Measurements from ENCODE around the gene ANKRD53.

The ANKRD53 gene

GRCh38 chr2:70946832-70947442 is 31.5 kb upstream of the ANKRD53 start:
- Histone ChIP-seq H3K9me3 (ENCODE audit: control insufficient read depth, low read length) (no peaks in the 10 kb centered on the region), H3K27me3 (ENCODE audit: control insufficient read depth, insufficient read depth, low read length, poor library complexity, severe bottlenecking) (peaks cover 50% of the 10 kb centered on the region), H3K4me3 (ENCODE audit: insufficient read depth, low read depth, low read length) (no peak overlapping the region), H3K4me1 (ENCODE audit: control insufficient read depth, insufficient read depth, low read length) (peaks cover 28% of the 10 kb centered on the region), H3K36me3 (ENCODE audit: control insufficient read depth, insufficient read depth, low read length) (no peaks in the 10 kb centered on the region), H3K27ac (ENCODE audit: insufficient read depth, low read depth, low read length, poor library complexity, severe bottlenecking) (no peak overlapping the region)
- WGBS, 2 experiments: 20% methylated on average over 8 of the region's 8 CpGs

GRCh38 chr2:70947556-70948184 is 30.8 kb upstream of the ANKRD53 start:
- 34 to 36% methylated on average over 11 of the region's 11 CpGs for WGBS, 2 experiments
- Histone ChIP-seq H3K4me1 (ENCODE audit: control insufficient read depth, insufficient read depth, low read length) (peaks cover 21% of the 10 kb centered on the region), H3K27ac (ENCODE audit: insufficient read depth, low read depth, low read length, poor library complexity, severe bottlenecking) (no peak overlapping the region), H3K27me3 (ENCODE audit: control insufficient read depth, insufficient read depth, low read length, poor library complexity, severe bottlenecking) (peaks cover 55% of the 10 kb centered on the region), H3K9me3 (ENCODE audit: control insufficient read depth, low read length) (no peaks in the 10 kb centered on the region), H3K36me3 (ENCODE audit: control insufficient read depth, insufficient read depth, low read length) (no peaks in the 10 kb centered on the region), H3K4me3 (ENCODE audit: insufficient read depth, low read depth, low read length) (no peak overlapping the region)

- no peak overlapping the region for H3K27ac ChIP-seq (ENCODE audit: insufficient read depth, low read depth, low read length, poor library complexity, severe bottlenecking)
- 14 to 15% methylated on average over 26 to 27 of the region's 27 CpGs for WGBS, 2 experiments
- no peaks in the 10 kb centered on the region for H3K9me3 ChIP-seq (ENCODE audit: control insufficient read depth, low read length)
- H3K36me3 ChIP-seq (ENCODE audit: control insufficient read depth, insufficient read depth, low read length): no peaks in the 10 kb centered on the region
- H3K4me3 ChIP-seq (ENCODE audit: insufficient read depth, low read depth, low read length): no peak overlapping the region
- H3K27me3 ChIP-seq (ENCODE audit: control insufficient read depth, insufficient read depth, low read length, poor library complexity, severe bottlenecking): peaks cover 62% of the 10 kb centered on the region
- H3K4me1 ChIP-seq (ENCODE audit: control insufficient read depth, insufficient read depth, low read length): peaks cover 13% of the 10 kb centered on the region
These were observed 30.0 kb upstream of the ANKRD53 start for GRCh38 chr2:70948337-70949003.

- no peak overlapping the region for H3K4me3 ChIP-seq (ENCODE audit: insufficient read depth, low read depth, low read length)
- no peaks in the 10 kb centered on the region for H3K36me3 ChIP-seq (ENCODE audit: control insufficient read depth, insufficient read depth, low read length)
- H3K27me3 ChIP-seq (ENCODE audit: control insufficient read depth, insufficient read depth, low read length, poor library complexity, severe bottlenecking): peaks cover 68% of the 10 kb centered on the region
- H3K9me3 ChIP-seq (ENCODE audit: control insufficient read depth, low read length): no peaks in the 10 kb centered on the region
- WGBS, 2 experiments: 82 to 85% methylated on average over 11 of the region's 11 CpGs
- peaks cover 7% of the 10 kb centered on the region for H3K4me1 ChIP-seq (ENCODE audit: control insufficient read depth, insufficient read depth, low read length)
- H3K27ac ChIP-seq (ENCODE audit: insufficient read depth, low read depth, low read length, poor library complexity, severe bottlenecking): no peak overlapping the region
These were observed 29.3 kb upstream of the ANKRD53 start for GRCh38 chr2:70949086-70949485.

- Histone ChIP-seq H3K4me3 (ENCODE audit: insufficient read depth, low read depth, low read length) (no peak overlapping the region), H3K9me3 (ENCODE audit: control insufficient read depth, low read length) (no peaks in the 10 kb centered on the region), H3K27ac (ENCODE audit: insufficient read depth, low read depth, low read length, poor library complexity, severe bottlenecking) (no peak overlapping the region), H3K36me3 (ENCODE audit: control insufficient read depth, insufficient read depth, low read length) (no peaks in the 10 kb centered on the region), H3K4me1 (ENCODE audit: control insufficient read depth, insufficient read depth, low read length) (no peaks in the 10 kb centered on the region), H3K27me3 (ENCODE audit: control insufficient read depth, insufficient read depth, low read length, poor library complexity, severe bottlenecking) (peaks cover 42% of the 10 kb centered on the region)
- 85 to 86% methylated on average over 7 of the region's 7 CpGs for whole genome bisulfite sequencing, 2 experiments
These were observed 23.5 kb upstream of the ANKRD53 start for GRCh38 chr2:70954886-70955285.

- WGBS, 2 experiments: 89 to 92% methylated on average over 2 of the region's 2 CpGs
- Histone ChIP-seq H3K4me1 (ENCODE audit: control insufficient read depth, insufficient read depth, low read length) (no peaks in the 10 kb centered on the region), H3K27me3 (ENCODE audit: control insufficient read depth, insufficient read depth, low read length, poor library complexity, severe bottlenecking) (peaks cover 36% of the 10 kb centered on the region), H3K9me3 (ENCODE audit: control insufficient read depth, low read length) (no peaks in the 10 kb centered on the region), H3K4me3 (ENCODE audit: insufficient read depth, low read depth, low read length) (no peak overlapping the region), H3K36me3 (ENCODE audit: control insufficient read depth, insufficient read depth, low read length) (no peaks in the 10 kb centered on the region), H3K27ac (ENCODE audit: insufficient read depth, low read depth, low read length, poor library complexity, severe bottlenecking) (no peak overlapping the region)
These were observed 22.3 kb upstream of the ANKRD53 start for GRCh38 chr2:70956141-70956540.

GRCh38 chr2:70957798-70958197 is 20.6 kb upstream of the ANKRD53 start:
- Histone ChIP-seq H3K9me3 (ENCODE audit: control insufficient read depth, low read length) (no peaks in the 10 kb centered on the region), H3K27me3 (ENCODE audit: control insufficient read depth, insufficient read depth, low read length, poor library complexity, severe bottlenecking) (peaks cover 37% of the 10 kb centered on the region), H3K4me3 (ENCODE audit: insufficient read depth, low read depth, low read length) (no peak overlapping the region)

GRCh38 chr2:70958759-70959158 is 19.7 kb upstream of the ANKRD53 start:
- no peaks in the 10 kb centered on the region for H3K36me3 ChIP-seq (ENCODE audit: control insufficient read depth, insufficient read depth, low read length)
- peaks cover 38% of the 10 kb centered on the region for H3K27me3 ChIP-seq (ENCODE audit: control insufficient read depth, insufficient read depth, low read length, poor library complexity, severe bottlenecking)
- no peaks in the 10 kb centered on the region for H3K9me3 ChIP-seq (ENCODE audit: control insufficient read depth, low read length)
- H3K4me1 ChIP-seq (ENCODE audit: control insufficient read depth, insufficient read depth, low read length): no peaks in the 10 kb centered on the region
- H3K4me3 ChIP-seq (ENCODE audit: insufficient read depth, low read depth, low read length): no peak overlapping the region
- H3K27ac ChIP-seq (ENCODE audit: insufficient read depth, low read depth, low read length, poor library complexity, severe bottlenecking): no peak overlapping the region
- WGBS, 2 experiments: 93 to 97% methylated on average over 6 of the region's 6 CpGs

More at GRCh38 chr2:70957798-70958197, 20.6 kb upstream of the ANKRD53 start:
- Histone ChIP-seq H3K27ac (ENCODE audit: insufficient read depth, low read depth, low read length, poor library complexity, severe bottlenecking) (no peak overlapping the region), H3K36me3 (ENCODE audit: control insufficient read depth, insufficient read depth, low read length) (no peaks in the 10 kb centered on the region), H3K4me1 (ENCODE audit: control insufficient read depth, insufficient read depth, low read length) (no peaks in the 10 kb centered on the region)
- 85 to 87% methylated on average over 6 of the region's 6 CpGs for WGBS, 2 experiments

GRCh38 chr2:70959271-70959761 is 19.1 kb upstream of the ANKRD53 start:
- no peak overlapping the region for H3K27ac ChIP-seq (ENCODE audit: insufficient read depth, low read depth, low read length, poor library complexity, severe bottlenecking)
- no peaks in the 10 kb centered on the region for H3K9me3 ChIP-seq (ENCODE audit: control insufficient read depth, low read length)
- no peaks in the 10 kb centered on the region for H3K4me1 ChIP-seq (ENCODE audit: control insufficient read depth, insufficient read depth, low read length)
- 91 to 95% methylated on average over 9 of the region's 9 CpGs for WGBS, 2 experiments
- peaks cover 38% of the 10 kb centered on the region for H3K27me3 ChIP-seq (ENCODE audit: control insufficient read depth, insufficient read depth, low read length, poor library complexity, severe bottlenecking)
- no peak overlapping the region for H3K4me3 ChIP-seq (ENCODE audit: insufficient read depth, low read depth, low read length)
- H3K36me3 ChIP-seq (ENCODE audit: control insufficient read depth, insufficient read depth, low read length): no peaks in the 10 kb centered on the region

Data from ectodermal cell (in vitro differentiated cells).